Transverse colon (tissue), 4 donors: ENCODE data around the gene SIRT4. TPM values are rescaled to one million over a fixed set of nuclear protein-coding genes. Genes with fewer than 3 reads are reported as not detected.

Experiments used
- DNase-seq: peaks from one replicate; pipeline ENCODE4 v3.0.0-alpha.2; 2019
- H3K27ac ChIP-seq, 4 donors: fragments of 200-600 bp; sonication (generic); 2 replicates each; pipeline ENCODE4 v1.5.1; 2016 to 2018; ENCODE audit warnings: inconsistent platforms in 4 of 4
- H3K27me3 ChIP-seq: fragments of 200-600 bp; sonication (generic); 2 replicates; pipeline ENCODE4 v1.5.1; 2017; ENCODE audit warnings: inconsistent platforms
- H3K36me3 ChIP-seq, 4 donors: fragments of 200-600 bp; sonication (generic); 2 replicates each; pipeline ENCODE4 v1.5.1; 2017 to 2019; ENCODE audit warnings: inconsistent platforms in 4 of 4
- H3K4me1 ChIP-seq, 4 donors: fragments of 200-600 bp; sonication (generic); 2 replicates each; pipeline ENCODE4 v1.5.1; 2017 to 2020; ENCODE audit warnings: inconsistent platforms in 4 of 4
- H3K4me3 ChIP-seq, 4 donors: fragments of 200-600 bp; sonication (generic); 1 replicate in 1 of 4; 2 replicates in 3 of 4; pipeline versions ENCODE4 v1.5.1 to v1.6.1; 2017 to 2019; ENCODE audit warnings: inconsistent platforms in 4 of 4
- H3K9me3 ChIP-seq, 2 donors: fragments of 200-600 bp; sonication (generic); 2 replicates each; pipeline ENCODE4 v1.5.1; 2017 to 2019; ENCODE audit warnings: inconsistent platforms in 2 of 2
- CTCF ChIP-seq, 5 experiments: fragments of 200-600 bp in 3 of 5; fragments of 450-650 bp in 2 of 5; sonication (generic) in 3 of 5; IDR thresholded peaks; 1 replicate in 2 of 5; 2 replicates in 3 of 5; pipeline ENCODE4 v1.5.1; 2016 to 2017; ENCODE audit warnings: antibody characterized with exemption in 5 of 5, inconsistent platforms in 3 of 5, mild to moderate bottlenecking in 2 of 5, moderate library complexity in 1 of 5
- EP300 ChIP-seq: sonication (generic); formaldehyde crosslinking; IDR thresholded peaks from one replicate; pipeline ENCODE4 v1.6.1; 2017; ENCODE audit warnings: antibody characterized with exemption, low read depth
- POLR2A ChIP-seq: fragments of 450-650 bp; IDR thresholded peaks from one replicate; pipeline ENCODE4 v1.6.1; 2016; ENCODE audit warnings: antibody characterized with exemption, mild to moderate bottlenecking, moderate library complexity
- POLR2AphosphoS5 ChIP-seq, 3 donors: sonication (generic); formaldehyde crosslinking; IDR thresholded peaks; one replicate each; pipeline ENCODE4 v1.6.1; 2016; ENCODE audit warnings: antibody characterized with exemption in 3 of 3
- WGBS, 2 donors: methylation state at CpG; one replicate each; pipeline ENCODE4 v1.1.5; 2018; ENCODE audit warnings: low coverage in 1 of 2; 5-methylcytosine and 5-hydroxymethylcytosine counted together
- in situ Hi-C, 4 donors: fragments of 200-750 bp; cut with MboI; loops; one replicate each; pipeline versions ENCODE4 v1.15.0 to v1.15.1; 2017; ENCODE audit warnings: low sequenced_read_pairs in 3 of 4, low pct_ligation_motif_present in 1 of 4, low pct_unique_long_range_greater_than_20kb in 1 of 4
- intact Hi-C: fragments of 100-400 bp; cut with DNase I; formaldehyde crosslinking; loops from one replicate; pipeline ENCODE4 v1.15.1; 2023; ENCODE audit warnings: low total_unique reads
- total RNA-seq, 4 donors: library from RNA; depleted of rRNA; stranded (reverse); fragments of >200 nt; gene quantifications; one replicate each; pipeline ENCODE4 v1.1.0, GENCODE V29; 2016

SIRT4 gene
- total RNA-seq, 4 donors from 2014 or later = 0.95 to 1.9 TPM; not detected in 2

- TF ChIP-seq EP300 (no peak), POLR2A (no peak), POLR2AphosphoS5 (IDR thresholded peaks at IDR 0.05) (no peak), CTCF (IDR thresholded peaks at IDR 0.05) (no peak)
- no peak for DNase-seq
- intact Hi-C loops = no loop called here
- Histone ChIP-seq H3K9me3 (no peaks in the 10 kb centered on the region), H3K36me3 (no peaks in the 10 kb centered on the region), H3K27ac (peak overlapping the region; percentile 82 to 91 (median 88)), H3K4me1 (peaks cover 0 to 20% (median 14%) of the 10 kb centered on the region in 4 donors), H3K4me3 (peak overlapping the region; percentile 30 to 66 (median 54)), H3K27me3 (no peaks in the 10 kb centered on the region)
- in situ Hi-C loops = no loop called here
- 35 to 43% methylated on average over 3 to 9 of the region's 9 CpGs for WGBS, 2 donors
Observed at GRCh38 chr12:120316798-120317223, 14.7 kb downstream of the SIRT4 start.

GRCh38 chr12:120317224-120318105 lies 15.3 kb downstream of the SIRT4 start:
- Histone ChIP-seq H3K4me1 (peaks cover 0 to 26% (median 19%) of the 10 kb centered on the region in 4 donors), H3K36me3 (no peaks in the 10 kb centered on the region), H3K4me3 (peak overlapping the region; percentile 30 to 66 (median 54)), H3K9me3 (no peaks in the 10 kb centered on the region), H3K27me3 (no peaks in the 10 kb centered on the region), H3K27ac (peak overlapping the region; percentile 82 to 91 (median 88))
- peak; percentile 51 to 93 (median 61) for TF ChIP-seq CTCF (IDR thresholded peaks at IDR 0.05)
- peak; percentile 74 to 96 (median 94) for TF ChIP-seq POLR2AphosphoS5 (IDR thresholded peaks at IDR 0.05)
- no peak for TF ChIP-seq EP300
- TF ChIP-seq POLR2A = peak; percentile 94
- 3 to 5% methylated on average over 12 to 42 of the region's 42 CpGs for WGBS, 2 donors
- intact Hi-C loops (no loop called here), in situ Hi-C loops (no loop called here)
- DNase-seq = peak; percentile 99

GRCh38 chr12:120321382-120322202 lies 19.5 kb downstream of the SIRT4 start:
- H3K4me1 ChIP-seq = peaks cover 0 to 26% (median 18%) of the 10 kb centered on the region in 4 donors
- peak overlapping the region; percentile 45 to 78 (median 69) for H3K27ac ChIP-seq
- no peaks in the 10 kb centered on the region for H3K9me3 ChIP-seq
- H3K36me3 ChIP-seq = no peaks in the 10 kb centered on the region
- in situ Hi-C loops = loop anchor here in 1 of 4 donors (10.0 kb wide), 1 partner anchor 113 kb away; the partner anchor contains the start of gene COX6A1
- peak; percentile 23 for DNase-seq
- WGBS, 2 donors = 45 to 58% methylated on average over 9 to 13 of the region's 13 CpGs
- TF ChIP-seq POLR2AphosphoS5 (IDR thresholded peaks at IDR 0.05) = no peak
- TF ChIP-seq EP300 = no peak
- no peak for TF ChIP-seq POLR2A
- TF ChIP-seq CTCF (IDR thresholded peaks at IDR 0.05) = no peak
- no peaks in the 10 kb centered on the region for H3K27me3 ChIP-seq
- no peak overlapping the region for H3K4me3 ChIP-seq
- intact Hi-C loops = no loop called here

GRCh38 chr12:120323772-120324171 lies 21.7 kb downstream of the SIRT4 start:
- H3K27me3 ChIP-seq = no peaks in the 10 kb centered on the region
- no peaks in the 10 kb centered on the region for H3K36me3 ChIP-seq
- DNase-seq = no peak
- H3K4me1 ChIP-seq = peaks cover 0 to 22% (median 12%) of the 10 kb centered on the region in 4 donors
- H3K4me3 ChIP-seq = no peak overlapping the region
- intact Hi-C loops = no loop called here
- in situ Hi-C loops = loop anchor here in 1 of 4 donors (10.0 kb wide), 1 partner anchor 111 kb away; the partner anchor contains the start of gene COX6A1
- 60 to 91% methylated on average over 1 to 2 of the region's 2 CpGs for WGBS, 2 donors
- TF ChIP-seq POLR2A (no peak), POLR2AphosphoS5 (IDR thresholded peaks at IDR 0.05) (no peak), EP300 (no peak), CTCF (IDR thresholded peaks at IDR 0.05) (no peak)
- H3K9me3 ChIP-seq = no peaks in the 10 kb centered on the region
- H3K27ac ChIP-seq = no peak overlapping the region
